Epithelial cell of proximal tubule (primary cell): ENCODE results near the gene UNC119. TPM values are rescaled to one million over a fixed set of nuclear protein-coding genes. Genes with fewer than 3 reads are reported as not detected.

Experiments used
- DNase-seq: peaks from one replicate; pipeline ENCODE4 v3.0.0-alpha.2; 2011; ENCODE audit warnings: low read depth
- H3K4me3 ChIP-seq: 2 replicates; pipeline ENCODE4 v1.5.1; 2011; ENCODE audit warnings: low read depth, mild to moderate bottlenecking, low read length
- total RNA-seq: library from RNA; depleted of rRNA; stranded (reverse); fragments of >200 nt; gene quantifications from 2 replicates; pipeline ENCODE4 v1.2.3, GENCODE V29; 2015
- TF ChIP-seq, protein P1 (sequence below): conservative IDR thresholded peaks from 2 replicates; pipeline ENCODE4 v1.5.1; 2012; ENCODE audit warnings: low read depth, mild to moderate bottlenecking, low read length

The UNC119 gene
- total RNA-seq, 1 donor from 2014 or later: 29.2 TPM

GRCh38 chr17:28585851-28586250 lies 33.4 kb upstream of the UNC119 start:
- H3K4me3 ChIP-seq: no peak overlapping the region
- TF ChIP-seq, protein P1, sequence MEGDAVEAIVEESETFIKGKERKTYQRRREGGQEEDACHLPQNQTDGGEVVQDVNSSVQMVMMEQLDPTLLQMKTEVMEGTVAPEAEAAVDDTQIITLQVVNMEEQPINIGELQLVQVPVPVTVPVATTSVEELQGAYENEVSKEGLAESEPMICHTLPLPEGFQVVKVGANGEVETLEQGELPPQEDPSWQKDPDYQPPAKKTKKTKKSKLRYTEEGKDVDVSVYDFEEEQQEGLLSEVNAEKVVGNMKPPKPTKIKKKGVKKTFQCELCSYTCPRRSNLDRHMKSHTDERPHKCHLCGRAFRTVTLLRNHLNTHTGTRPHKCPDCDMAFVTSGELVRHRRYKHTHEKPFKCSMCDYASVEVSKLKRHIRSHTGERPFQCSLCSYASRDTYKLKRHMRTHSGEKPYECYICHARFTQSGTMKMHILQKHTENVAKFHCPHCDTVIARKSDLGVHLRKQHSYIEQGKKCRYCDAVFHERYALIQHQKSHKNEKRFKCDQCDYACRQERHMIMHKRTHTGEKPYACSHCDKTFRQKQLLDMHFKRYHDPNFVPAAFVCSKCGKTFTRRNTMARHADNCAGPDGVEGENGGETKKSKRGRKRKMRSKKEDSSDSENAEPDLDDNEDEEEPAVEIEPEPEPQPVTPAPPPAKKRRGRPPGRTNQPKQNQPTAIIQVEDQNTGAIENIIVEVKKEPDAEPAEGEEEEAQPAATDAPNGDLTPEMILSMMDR: no peak
- no peak for DNase-seq

GRCh38 chr17:28584434-28584833 lies 32.0 kb upstream of the UNC119 start:
- no peak for DNase-seq

GRCh38 chr17:28582513-28582912 lies 30.1 kb upstream of the UNC119 start:
- TF ChIP-seq, protein P1: no peak
- DNase-seq: no peak
- H3K4me3 ChIP-seq: no peak overlapping the region

More at GRCh38 chr17:28584434-28584833, 32.0 kb upstream of the UNC119 start:
- H3K4me3 ChIP-seq: no peak overlapping the region
- TF ChIP-seq, protein P1: no peak

DNA sequence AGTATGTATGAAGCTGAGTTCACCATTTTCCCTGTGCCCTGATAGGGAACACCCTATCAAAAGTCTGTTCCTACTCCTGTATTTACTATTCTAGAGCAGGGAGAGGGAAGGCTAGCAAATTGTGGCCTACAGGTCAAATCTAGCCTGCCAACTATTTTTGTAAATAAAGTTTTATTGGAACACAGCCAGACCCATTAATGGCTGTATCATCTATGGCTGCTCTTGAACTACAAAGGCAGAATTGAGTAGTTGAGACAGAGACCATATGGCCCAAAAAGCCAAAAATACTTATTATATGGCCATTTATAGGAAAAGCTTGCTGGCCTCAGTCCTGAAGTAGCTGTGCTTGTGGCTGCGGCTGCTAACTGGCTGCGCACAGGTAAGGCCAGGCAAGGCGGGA lies 28.5 kb upstream of the UNC119 start:
- DNase-seq: no peak
- TF ChIP-seq, protein P1: no peak
- H3K4me3 ChIP-seq: no peak overlapping the region

- DNase-seq: no peak
- TF ChIP-seq, protein P1: no peak
- H3K4me3 ChIP-seq: no peak overlapping the region
Observed at GRCh38 chr17:28579526-28579925, 27.1 kb upstream of the UNC119 start.

- DNase-seq: no peak
- TF ChIP-seq, protein P1: no peak
- no peak overlapping the region for H3K4me3 ChIP-seq
Observed at GRCh38 chr17:28578246-28579195, 26.1 kb upstream of the UNC119 start.

- TF ChIP-seq, protein P1: no peak
- no peak overlapping the region for H3K4me3 ChIP-seq
Observed at GRCh38 chr17:28577466-28577824, 25.0 kb upstream of the UNC119 start.

More at GRCh38 chr17:28577466-28577824, 25.0 kb upstream of the UNC119 start:
- no peak for DNase-seq
